OCI-LY7 (cell line): ENCODE data around the gene SKIDA1. TPM values are rescaled to one million over a fixed set of nuclear protein-coding genes. Genes with fewer than 3 reads are reported as not detected.

Experiments
- BruUV-seq: library from RNA; stranded (reverse); fragments of 400-500 nt; replicated peaks from 2 replicates; lab custom pipeline; 2021; lab: Mats Ljungman, UMichigan
- CTCF ChIA-PET: fragments of 300-600 bp; sonication (Branson Sonifier 250); formaldehyde crosslinking; loops from one replicate; lab custom pipeline; 2022; ENCODE audit warnings: antibody characterized with exemption; ENCODE audit not compliant: unreplicated experiment; lab: Charles Lee
- POLR2A ChIA-PET: fragments of 300-600 bp; sonication (Branson Sonifier 250); formaldehyde crosslinking; loops from one replicate; lab custom pipeline; 2022; ENCODE audit warnings: antibody characterized with exemption; lab: Charles Lee
- DNase-seq: peaks from one replicate; pipeline ENCODE4 v3.0.0-alpha.2; 2015; ENCODE audit warnings: low spot score
- H2AFZ ChIP-seq: fragments of 200-600 bp; sonication (generic), shearing (Covaris generic); 2 replicates; pipeline ENCODE4 v1.6.1; 2014; ENCODE audit warnings: mild to moderate bottlenecking, antibody characterized with exemption, low read length, moderate library complexity
- H3K27ac ChIP-seq: fragments of 200-600 bp; sonication (generic); 2 replicates; pipeline ENCODE4 v1.5.1; 2014; ENCODE audit warnings: mixed run types, low read depth, mild to moderate bottlenecking, moderate library complexity, low read length, inconsistent platforms; ENCODE audit not compliant: poor library complexity, severe bottlenecking
- H3K36me3 ChIP-seq: fragments of 200-600 bp; sonication (generic); 2 replicates; pipeline ENCODE4 v1.6.1; 2014; ENCODE audit warnings: mild to moderate bottlenecking, antibody characterized with exemption, low read length, moderate library complexity, mixed read lengths; ENCODE audit not compliant: insufficient read depth
- H3K4me1 ChIP-seq: fragments of 200-600 bp; sonication (generic); 2 replicates; pipeline ENCODE4 v1.5.1; 2014; ENCODE audit warnings: mild to moderate bottlenecking, low read length; ENCODE audit not compliant: insufficient read depth, poor library complexity, severe bottlenecking
- H3K4me2 ChIP-seq: fragments of 200-600 bp; sonication (generic); 2 replicates; pipeline ENCODE4 v1.6.1; 2014; ENCODE audit warnings: mild to moderate bottlenecking, low read length
- H3K4me3 ChIP-seq: fragments of 200-600 bp; sonication (generic); 2 replicates; pipeline ENCODE4 v1.5.1; 2014; ENCODE audit warnings: mild to moderate bottlenecking, low read depth, low read length; ENCODE audit not compliant: poor library complexity, severe bottlenecking
- H3K79me2 ChIP-seq: fragments of 200-600 bp; sonication (generic); 2 replicates; pipeline ENCODE4 v1.6.1; 2016; ENCODE audit warnings: low read depth, mild to moderate bottlenecking, low read length, moderate library complexity, mixed read lengths; ENCODE audit not compliant: insufficient read depth
- H3K9me2 ChIP-seq: fragments of 200-600 bp; sonication (generic); 2 replicates; pipeline ENCODE4 v1.6.1; 2016; ENCODE audit warnings: mild to moderate bottlenecking, low read length, mixed read lengths; ENCODE audit not compliant: insufficient read depth
- H3K9me3 ChIP-seq: fragments of 200-600 bp; sonication (generic); 2 replicates; pipeline ENCODE4 v1.6.1; 2014; ENCODE audit warnings: mild to moderate bottlenecking, mixed run types, low read length, mixed read lengths
- H4K20me1 ChIP-seq: fragments of 200-600 bp; sonication (generic); 2 replicates; pipeline ENCODE4 v1.6.1; 2014; ENCODE audit warnings: mild to moderate bottlenecking, antibody characterized with exemption, low read length, moderate library complexity, mixed read lengths; ENCODE audit not compliant: insufficient read depth
- EZH2phosphoT487 ChIP-seq: fragments of 200-600 bp; sonication (generic); IDR thresholded peaks from 2 replicates; pipeline ENCODE4 v1.6.1; 2018; ENCODE audit warnings: low read depth, borderline replicate concordance, mild to moderate bottlenecking, mixed run types, antibody characterized with exemption, low read length, moderate library complexity, mixed read lengths
- intact Hi-C: fragments of 100-400 bp; cut with micrococcal nuclease; formaldehyde crosslinking; loops from one replicate; pipeline ENCODE4 v1.10.0; 2022; ENCODE audit not compliant: unreplicated experiment
- total RNA-seq, 2 experiments: library from RNA; depleted of rRNA in 1 of 2; stranded (reverse); fragments of >200 nt in 1 of 2; shearing (Covaris generic) in 1 of 2; gene quantifications; 2 replicates each; pipeline ENCODE4 v1.2.3, GENCODE V29; 2014 to 2022
- TF ChIP-seq, protein P1 (sequence below): fragments of 200-600 bp; sonication (generic); conservative IDR thresholded peaks from 2 replicates; pipeline ENCODE4 v1.5.1; 2014; ENCODE audit warnings: mild to moderate bottlenecking, antibody characterized with exemption, low read length, moderate library complexity, mixed read lengths

The SKIDA1 gene
- total RNA-seq, 2 experiments from 2014 or later, result not detected

- Histone ChIP-seq H2AFZ (no peak overlapping the region), H3K4me2 (no peak overlapping the region)
These were observed 31.7 kb downstream of the SKIDA1 start for GRCh38 chr10:21493784-21494183.

DNA sequence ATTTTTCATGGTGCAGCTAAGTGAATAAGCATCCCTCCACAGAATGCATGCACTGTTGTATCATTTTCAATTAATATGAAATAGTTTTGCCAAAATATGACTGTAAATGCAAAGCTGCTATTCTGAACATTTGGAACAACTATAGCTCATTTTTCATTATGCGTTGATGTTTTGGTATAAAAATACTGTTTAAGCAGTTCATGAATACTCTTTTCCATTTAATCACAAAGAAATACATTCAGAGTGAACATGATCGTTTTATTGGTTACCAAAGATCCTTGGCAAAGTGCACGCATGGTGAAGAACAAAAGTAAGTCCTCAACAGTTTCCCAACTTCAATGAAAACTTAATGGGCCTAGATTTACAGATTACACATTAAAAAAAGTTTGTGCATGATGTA is 33.1 kb downstream of the SKIDA1 start:
- Histone ChIP-seq H3K9me2 (no peaks in the 10 kb centered on the region), H3K4me1 (peaks cover 12% of the 10 kb centered on the region), H3K27ac (no peak overlapping the region), H3K9me3 (no peaks in the 10 kb centered on the region), H4K20me1 (no peaks in the 10 kb centered on the region), H2AFZ (no peak overlapping the region), H3K4me3 (no peak overlapping the region), H3K79me2 (no peaks in the 10 kb centered on the region), H3K36me3 (no peaks in the 10 kb centered on the region), H3K4me2 (no peak overlapping the region)
- intact Hi-C loops, result loop anchor here (10.0 kb wide), 1 partner anchor 732 kb away; no protein-coding TSS in a partner anchor
- DNase-seq, result no peak
- ChIA-PET POLR2A (interaction anchor here (0.7 to 1.1 kb wide), 2 partner anchors 44 to 239 kb away, joined by 3 read pairs; no protein-coding TSS in a partner anchor), CTCF (no interaction called here)
- TF ChIP-seq, protein P1, sequence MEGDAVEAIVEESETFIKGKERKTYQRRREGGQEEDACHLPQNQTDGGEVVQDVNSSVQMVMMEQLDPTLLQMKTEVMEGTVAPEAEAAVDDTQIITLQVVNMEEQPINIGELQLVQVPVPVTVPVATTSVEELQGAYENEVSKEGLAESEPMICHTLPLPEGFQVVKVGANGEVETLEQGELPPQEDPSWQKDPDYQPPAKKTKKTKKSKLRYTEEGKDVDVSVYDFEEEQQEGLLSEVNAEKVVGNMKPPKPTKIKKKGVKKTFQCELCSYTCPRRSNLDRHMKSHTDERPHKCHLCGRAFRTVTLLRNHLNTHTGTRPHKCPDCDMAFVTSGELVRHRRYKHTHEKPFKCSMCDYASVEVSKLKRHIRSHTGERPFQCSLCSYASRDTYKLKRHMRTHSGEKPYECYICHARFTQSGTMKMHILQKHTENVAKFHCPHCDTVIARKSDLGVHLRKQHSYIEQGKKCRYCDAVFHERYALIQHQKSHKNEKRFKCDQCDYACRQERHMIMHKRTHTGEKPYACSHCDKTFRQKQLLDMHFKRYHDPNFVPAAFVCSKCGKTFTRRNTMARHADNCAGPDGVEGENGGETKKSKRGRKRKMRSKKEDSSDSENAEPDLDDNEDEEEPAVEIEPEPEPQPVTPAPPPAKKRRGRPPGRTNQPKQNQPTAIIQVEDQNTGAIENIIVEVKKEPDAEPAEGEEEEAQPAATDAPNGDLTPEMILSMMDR, result no peak
- TF ChIP-seq EZH2phosphoT487, result no peak
- BruUV-seq, result no TSS peak

More at GRCh38 chr10:21493784-21494183, 31.7 kb downstream of the SKIDA1 start:
- Histone ChIP-seq H4K20me1 (no peaks in the 10 kb centered on the region), H3K36me3 (no peaks in the 10 kb centered on the region), H3K9me3 (no peaks in the 10 kb centered on the region), H3K9me2 (no peaks in the 10 kb centered on the region), H3K4me3 (no peak overlapping the region), H3K79me2 (no peaks in the 10 kb centered on the region), H3K27ac (no peak overlapping the region), H3K4me1 (peaks cover 13% of the 10 kb centered on the region)
- POLR2A ChIA-PET, result no interaction called here
- TF ChIP-seq EZH2phosphoT487, result no peak
- TF ChIP-seq, protein P1, result no peak
- CTCF ChIA-PET, result no interaction called here
- no TSS peak for BruUV-seq
- intact Hi-C loops, result loop anchor here (10.0 kb wide), 1 partner anchor 731 kb away; no protein-coding TSS in a partner anchor
- no peak for DNase-seq

GRCh38 chr10:21490711-21491105 is 34.8 kb downstream of the SKIDA1 start:
- Histone ChIP-seq H3K36me3 (no peaks in the 10 kb centered on the region), H3K79me2 (no peaks in the 10 kb centered on the region), H2AFZ (no peak overlapping the region), H3K4me3 (no peak overlapping the region), H4K20me1 (no peaks in the 10 kb centered on the region), H3K9me2 (no peaks in the 10 kb centered on the region), H3K4me2 (no peak overlapping the region), H3K4me1 (peaks cover 5% of the 10 kb centered on the region), H3K9me3 (no peaks in the 10 kb centered on the region), H3K27ac (no peak overlapping the region)
- CTCF ChIA-PET, result no interaction called here
- POLR2A ChIA-PET, result interaction anchor here (0.6 kb wide), 1 partner anchor 12 kb away, joined by 3 read pairs; no protein-coding TSS in a partner anchor
- intact Hi-C loops, result loop anchor here (10.0 kb wide), 1 partner anchor 734 kb away; no protein-coding TSS in a partner anchor
- TF ChIP-seq, protein P1, result no peak
- TF ChIP-seq EZH2phosphoT487, result no peak
- no peak for DNase-seq
- no TSS peak for BruUV-seq
